GM10248 (cell line): ENCODE results near the gene SEPHS1.

Source experiments
- CTCF ChIA-PET: fragments of 300-600 bp; sonication (Branson Sonifier 250); formaldehyde crosslinking; extraction: SDS; loops from one replicate; lab custom pipeline; 2021; ENCODE audit warnings: antibody characterized with exemption; lab: Yijun Ruan, JAX
- POLR2A ChIA-PET: fragments of 350-650 bp; sonication (Branson Sonifier 250); formaldehyde crosslinking; extraction: SDS; loops from one replicate; lab custom pipeline; 2020; ENCODE audit warnings: antibody characterized with exemption; lab: Yijun Ruan, JAX
- DNase-seq: peaks from one replicate; pipeline ENCODE4 v3.0.0; 2012; ENCODE audit errors: extremely low spot score
- TF ChIP-seq, protein P1 (sequence below): IDR thresholded peaks from 2 replicates; pipeline ENCODE4 v1.5.1; 2012; ENCODE audit warnings: mild to moderate bottlenecking, low read depth; ENCODE audit errors: extremely low read depth, missing control alignments, control extremely low read depth

The SEPHS1 gene

DNA sequence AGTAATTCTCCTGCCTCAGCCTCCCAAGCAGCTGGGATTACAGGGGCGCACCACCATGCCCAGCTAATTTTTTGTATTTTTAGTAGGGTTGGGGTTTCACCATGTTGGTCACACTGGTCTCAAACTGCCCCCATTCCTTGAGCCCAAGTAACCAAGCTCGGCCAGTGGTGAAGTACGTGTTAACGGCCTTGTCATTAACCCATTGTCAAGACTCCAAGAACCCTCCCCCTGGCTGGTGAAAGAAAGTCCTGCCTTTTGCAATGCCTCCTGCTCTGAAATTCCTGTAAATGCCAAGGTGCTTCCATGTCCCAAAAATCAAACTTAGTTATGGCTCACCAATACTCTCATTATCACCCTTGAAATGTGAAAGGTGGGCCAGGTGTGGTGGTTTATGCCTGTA lies 18.8 kb upstream of the SEPHS1 start:
- TF ChIP-seq, protein P1, sequence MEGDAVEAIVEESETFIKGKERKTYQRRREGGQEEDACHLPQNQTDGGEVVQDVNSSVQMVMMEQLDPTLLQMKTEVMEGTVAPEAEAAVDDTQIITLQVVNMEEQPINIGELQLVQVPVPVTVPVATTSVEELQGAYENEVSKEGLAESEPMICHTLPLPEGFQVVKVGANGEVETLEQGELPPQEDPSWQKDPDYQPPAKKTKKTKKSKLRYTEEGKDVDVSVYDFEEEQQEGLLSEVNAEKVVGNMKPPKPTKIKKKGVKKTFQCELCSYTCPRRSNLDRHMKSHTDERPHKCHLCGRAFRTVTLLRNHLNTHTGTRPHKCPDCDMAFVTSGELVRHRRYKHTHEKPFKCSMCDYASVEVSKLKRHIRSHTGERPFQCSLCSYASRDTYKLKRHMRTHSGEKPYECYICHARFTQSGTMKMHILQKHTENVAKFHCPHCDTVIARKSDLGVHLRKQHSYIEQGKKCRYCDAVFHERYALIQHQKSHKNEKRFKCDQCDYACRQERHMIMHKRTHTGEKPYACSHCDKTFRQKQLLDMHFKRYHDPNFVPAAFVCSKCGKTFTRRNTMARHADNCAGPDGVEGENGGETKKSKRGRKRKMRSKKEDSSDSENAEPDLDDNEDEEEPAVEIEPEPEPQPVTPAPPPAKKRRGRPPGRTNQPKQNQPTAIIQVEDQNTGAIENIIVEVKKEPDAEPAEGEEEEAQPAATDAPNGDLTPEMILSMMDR: no peak
- DNase-seq: no peak
- POLR2A ChIA-PET: no interaction called here
- CTCF ChIA-PET: interaction anchor here (1.2 kb wide), 1 partner anchor 170 kb away, joined by 5 read pairs; no protein-coding TSS in a partner anchor

DNA sequence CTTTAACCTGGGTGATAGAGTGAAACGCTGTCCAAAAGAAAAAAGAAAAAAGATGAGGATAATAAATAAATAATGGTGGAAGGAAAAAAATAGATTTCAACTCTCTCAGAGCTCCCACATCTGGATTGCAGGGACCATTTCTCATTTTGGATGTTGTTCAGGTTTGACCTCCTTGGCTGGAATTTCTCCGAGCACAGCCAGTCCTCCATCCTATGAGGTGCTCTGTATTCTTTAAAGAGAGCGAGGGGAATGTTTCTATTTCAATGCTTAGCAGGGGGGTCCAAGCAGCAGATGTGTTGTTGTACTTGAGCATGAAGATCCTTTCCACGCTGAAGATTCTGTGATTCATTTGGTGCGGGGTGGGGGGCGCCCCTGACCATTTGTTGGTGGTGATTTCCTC lies 17.7 kb upstream of the SEPHS1 start:
- DNase-seq: no peak
- ChIA-PET CTCF (interaction anchor here (1.2 kb wide), 1 partner anchor 171 kb away, joined by 5 read pairs; no protein-coding TSS in a partner anchor), POLR2A (no interaction called here)
- TF ChIP-seq, protein P1: no peak

DNA sequence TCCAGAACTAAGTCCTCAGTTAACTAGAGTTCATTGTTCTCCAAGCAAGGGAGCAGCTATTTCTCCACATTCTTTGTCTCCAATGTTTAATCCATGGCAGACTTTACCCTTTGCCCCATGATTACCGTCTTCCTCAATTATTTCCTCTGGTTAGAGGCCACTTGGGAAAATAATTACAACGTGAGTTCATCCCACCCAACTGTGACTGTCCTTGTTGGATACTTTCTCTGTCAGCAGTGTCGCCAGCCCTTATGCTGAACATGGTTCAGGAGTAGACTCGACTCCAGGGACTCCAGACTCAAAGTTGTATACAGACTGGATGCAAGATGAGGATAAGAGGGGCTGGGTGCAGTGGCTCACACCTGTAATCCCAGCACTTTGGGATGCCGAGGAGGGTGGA lies 17.1 kb upstream of the SEPHS1 start:
- TF ChIP-seq, protein P1: no peak
- ChIA-PET CTCF (no interaction called here), POLR2A (no interaction called here)
- no peak for DNase-seq

DNA sequence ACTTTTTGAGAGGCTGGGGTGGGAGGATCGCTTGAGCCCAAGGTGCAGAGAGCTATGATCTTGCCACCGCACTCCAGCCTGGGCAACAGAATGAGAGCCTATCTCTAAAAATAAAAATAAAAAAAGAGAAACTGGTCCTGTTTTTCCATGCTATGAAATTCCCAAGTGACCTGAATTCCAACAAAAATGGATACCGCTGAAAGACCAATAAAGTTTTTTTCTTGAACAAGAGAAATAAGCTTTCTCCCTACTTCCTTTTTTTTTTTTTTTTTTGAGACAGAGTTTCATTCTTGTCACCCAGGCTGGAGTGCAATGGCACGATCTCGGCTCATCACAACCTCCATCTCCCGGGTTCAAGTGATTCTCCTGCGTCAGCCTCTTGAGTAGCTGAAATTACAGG lies 12.5 kb upstream of the SEPHS1 start:
- CTCF ChIA-PET: interaction anchor here (3.8 kb wide), 1 partner anchor 11 kb away, joined by 19 read pairs; no protein-coding TSS in a partner anchor
- no peak for DNase-seq

DNA sequence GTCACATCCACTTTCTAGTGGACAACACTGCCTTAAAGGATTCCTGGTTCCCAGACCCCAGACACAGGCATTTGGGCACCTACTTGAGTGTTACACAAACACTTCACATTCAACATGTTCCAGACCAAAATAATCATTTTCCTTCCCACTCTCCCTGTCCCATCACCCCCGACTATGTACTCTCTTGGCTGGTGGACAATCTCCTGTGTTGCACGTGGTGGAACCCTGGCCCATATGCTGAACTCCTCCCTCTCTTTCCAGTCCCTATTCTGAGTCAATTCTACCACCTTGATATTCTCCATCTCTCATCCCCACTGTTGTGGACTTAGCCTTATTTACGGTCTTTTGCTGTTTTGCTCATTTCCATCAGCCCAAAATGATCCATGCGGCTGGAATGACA lies 8.3 kb upstream of the SEPHS1 start:
- TF ChIP-seq, protein P1: no peak
- no peak for DNase-seq
- CTCF ChIA-PET: interaction anchor here (1.0 kb wide), 1 partner anchor 16 kb away, joined by 4 read pairs; no protein-coding TSS in a partner anchor
- POLR2A ChIA-PET: no interaction called here

More for the DNA sequence above, 12.5 kb upstream of the SEPHS1 start:
- TF ChIP-seq, protein P1: no peak
- POLR2A ChIA-PET: interaction anchor here (0.5 kb wide), 1 partner anchor 825 kb away, joined by 5 read pairs; no protein-coding TSS in a partner anchor

DNA sequence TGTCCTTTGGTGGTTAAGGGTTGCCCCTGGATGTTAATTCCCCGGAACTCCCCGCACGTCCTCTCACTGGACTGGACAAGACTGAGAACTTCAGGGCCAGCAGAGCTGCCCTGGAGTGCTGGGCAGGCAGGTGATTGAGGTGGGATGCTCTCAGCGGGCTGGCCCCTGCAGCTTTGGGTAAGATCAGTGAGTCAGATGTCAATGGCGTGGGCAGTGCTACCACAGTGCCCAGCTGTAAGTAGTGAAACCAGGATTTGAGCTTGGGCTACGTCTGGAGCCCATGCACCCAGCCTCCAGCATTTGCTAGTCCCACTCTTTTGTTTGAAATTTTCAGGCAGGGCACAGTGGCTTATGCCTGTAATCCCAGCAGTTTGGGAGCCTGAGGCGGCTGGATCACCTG lies 6.7 kb upstream of the SEPHS1 start:
- ChIA-PET CTCF (interaction anchor here (2.0 kb wide), 1 partner anchor 86 kb away, joined by 7 read pairs; no protein-coding TSS in a partner anchor), POLR2A (no interaction called here)
- TF ChIP-seq, protein P1: no peak
- DNase-seq: no peak
